ENCODE measurements around the gene EYS. TPM values are rescaled to one million over a fixed set of nuclear protein-coding genes. Genes with fewer than 3 reads are reported as not detected.

The EYS gene
- total and polyA plus RNA-seq, 2 experiments from 2014 or later, result 0.04 TPM; not detected in 1

DNA sequence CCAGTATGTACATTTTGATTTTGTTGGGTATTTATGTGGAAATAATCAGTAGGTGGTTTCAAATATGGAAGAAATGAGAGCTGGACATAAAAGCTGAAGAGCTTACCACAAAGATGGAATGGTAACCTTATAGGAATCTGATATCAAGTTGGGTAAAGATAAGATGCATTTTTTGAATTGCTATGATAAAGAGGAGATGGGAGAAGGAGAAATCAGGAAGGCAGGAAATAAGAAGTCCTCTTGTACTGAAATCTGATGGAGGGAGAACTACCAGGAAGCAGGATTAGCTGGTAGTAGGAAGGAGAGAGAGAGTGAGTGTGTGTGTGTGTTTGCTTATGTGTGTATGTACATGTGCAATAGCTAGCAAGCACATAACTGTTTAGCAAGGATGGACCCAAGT, 1603.0 kb downstream of the EYS start:
- H3K4me2 ChIP-seq (ENCODE audit: unreplicated experiment), result no peak overlapping the region

DNA sequence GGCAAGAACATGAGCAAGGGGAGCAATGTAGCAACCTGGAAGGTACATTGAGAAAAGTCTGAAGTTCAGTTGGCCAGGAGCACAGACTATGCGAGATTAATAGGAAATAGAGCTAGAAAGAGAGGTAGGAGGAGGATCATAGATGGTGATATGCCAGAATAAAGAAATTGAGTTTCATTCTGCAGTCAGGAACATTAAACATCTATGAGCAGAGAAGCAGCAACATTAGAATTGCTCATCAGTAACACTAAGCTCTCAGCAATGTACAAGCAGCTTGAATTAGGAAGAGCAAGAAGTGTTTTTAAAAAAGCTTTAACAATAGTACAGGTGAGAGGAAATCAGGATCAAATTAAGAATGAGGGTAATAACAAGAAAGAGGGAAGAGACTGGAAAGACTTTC, 1603.5 kb downstream of the EYS start:
- WGBS, 2 experiments (ENCODE audit: low coverage in 1 of 2, low lambda C conversion rate in 2 of 2, missing lambda C conversion rate in 2 of 2), result 16 to 26% methylated on average over 1 of the region's 1 CpG
- Histone ChIP-seq H4K20me1 (ENCODE audit: insufficient read depth) (no peaks in the 10 kb centered on the region), H3K36me3 (ENCODE audit: low read depth) (no peaks in the 10 kb centered on the region), H3K79me2 (ENCODE audit: insufficient read depth) (no peaks in the 10 kb centered on the region), H3K4me2 (ENCODE audit: unreplicated experiment) (no peak overlapping the region), H2AFZ (no peak overlapping the region), H3K4me3 (no peak overlapping the region), H3K27me3 (replicated peaks; ENCODE audit: insufficient read depth) (no peaks in the 10 kb centered on the region), H3K9me2 (ENCODE audit: insufficient read depth) (no peaks in the 10 kb centered on the region), H3K9ac (no peak overlapping the region), H3K4me1 (ENCODE audit: insufficient read depth) (no peaks in the 10 kb centered on the region), H3F3A (ENCODE audit: insufficient read depth) (no peaks in the 10 kb centered on the region), H3K9me3 (ENCODE audit: low read depth) (no peaks in the 10 kb centered on the region), H3K27ac (no peak overlapping the region)
- no peak for DNase-seq
- in situ Hi-C loops (cut with MboI), result no loop called here
- no peak for TF ChIP-seq EZH2phosphoT487 (IDR thresholded peaks at IDR 0.05; ENCODE audit: insufficient read depth, low read depth)
- TF ChIP-seq EZH2 (IDR thresholded peaks at IDR 0.05; ENCODE audit: insufficient read depth, poor library complexity, severe bottlenecking), result no peak

More for the DNA sequence above, 1603.0 kb downstream of the EYS start:
- Histone ChIP-seq H2AFZ (no peak overlapping the region), H3K27ac (no peak overlapping the region), H3K4me3 (no peak overlapping the region), H3K36me3 (ENCODE audit: low read depth) (no peaks in the 10 kb centered on the region), H3K9ac (no peak overlapping the region), H4K20me1 (ENCODE audit: insufficient read depth) (no peaks in the 10 kb centered on the region), H3F3A (ENCODE audit: insufficient read depth) (no peaks in the 10 kb centered on the region), H3K9me3 (ENCODE audit: low read depth) (no peaks in the 10 kb centered on the region), H3K9me2 (ENCODE audit: insufficient read depth) (no peaks in the 10 kb centered on the region), H3K79me2 (ENCODE audit: insufficient read depth) (no peaks in the 10 kb centered on the region), H3K4me1 (ENCODE audit: insufficient read depth) (no peaks in the 10 kb centered on the region), H3K27me3 (replicated peaks; ENCODE audit: insufficient read depth) (no peaks in the 10 kb centered on the region)
- no peak for DNase-seq
- no peak for TF ChIP-seq EZH2phosphoT487 (IDR thresholded peaks at IDR 0.05; ENCODE audit: insufficient read depth, low read depth)
- no peak for TF ChIP-seq EZH2 (IDR thresholded peaks at IDR 0.05; ENCODE audit: insufficient read depth, poor library complexity, severe bottlenecking)
- in situ Hi-C loops (cut with MboI), result no loop called here

DNA sequence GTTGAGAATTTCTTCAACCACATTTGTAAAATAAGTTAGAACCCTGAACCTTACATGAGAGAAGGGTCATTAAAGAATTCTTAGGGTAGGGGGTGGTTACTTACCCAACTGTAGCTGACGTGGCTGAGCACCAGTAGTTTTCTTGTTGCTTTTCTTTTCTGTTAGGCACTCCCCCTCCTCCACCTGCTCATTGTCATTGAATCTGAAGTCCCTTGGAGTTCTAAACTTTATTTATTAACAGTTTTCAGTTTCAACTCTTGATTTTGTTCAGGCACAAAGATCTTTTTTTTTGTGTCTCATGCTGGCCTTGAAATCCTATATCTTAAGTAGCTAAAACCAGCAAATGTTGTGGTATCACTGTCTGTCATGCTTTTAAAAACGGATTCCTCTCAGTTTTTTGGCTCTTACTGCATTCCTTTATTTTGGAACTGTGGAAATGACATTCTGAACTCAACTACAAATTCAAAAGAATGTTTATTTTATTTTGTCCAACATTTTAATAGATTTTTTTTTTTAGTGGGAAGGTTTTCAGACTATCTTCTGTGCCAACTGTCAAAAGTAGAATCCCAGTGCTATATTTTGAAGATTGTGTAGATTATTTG, 1606.2 kb downstream of the EYS start:
- whole genome bisulfite sequencing, 2 experiments (ENCODE audit: low coverage in 1 of 2, low lambda C conversion rate in 2 of 2, missing lambda C conversion rate in 2 of 2), result 9 to 11% methylated on average over 2 of the region's 2 CpGs
- H3K4me3 ChIP-seq, result no peak overlapping the region
- H3K9ac ChIP-seq, result no peak overlapping the region
- H3K4me2 ChIP-seq (ENCODE audit: unreplicated experiment), result no peak overlapping the region
- H3K27me3 ChIP-seq (replicated peaks; ENCODE audit: insufficient read depth), result no peaks in the 10 kb centered on the region
- no peaks in the 10 kb centered on the region for H3K36me3 ChIP-seq (ENCODE audit: low read depth)
- H4K20me1 ChIP-seq (ENCODE audit: insufficient read depth), result no peaks in the 10 kb centered on the region
- H3F3A ChIP-seq (ENCODE audit: insufficient read depth), result no peaks in the 10 kb centered on the region
- no peak for DNase-seq
- in situ Hi-C loops (cut with MboI), result no loop called here
- H2AFZ ChIP-seq, result no peak overlapping the region
- H3K9me3 ChIP-seq (ENCODE audit: low read depth), result no peaks in the 10 kb centered on the region
- no peak for TF ChIP-seq EZH2 (IDR thresholded peaks at IDR 0.05; ENCODE audit: insufficient read depth, poor library complexity, severe bottlenecking)
- TF ChIP-seq EZH2phosphoT487 (IDR thresholded peaks at IDR 0.05; ENCODE audit: insufficient read depth, low read depth), result no peak
- no peaks in the 10 kb centered on the region for H3K4me1 ChIP-seq (ENCODE audit: insufficient read depth)
- no peak overlapping the region for H3K27ac ChIP-seq
- no peaks in the 10 kb centered on the region for H3K9me2 ChIP-seq (ENCODE audit: insufficient read depth)
- H3K79me2 ChIP-seq (ENCODE audit: insufficient read depth), result no peaks in the 10 kb centered on the region

DNA sequence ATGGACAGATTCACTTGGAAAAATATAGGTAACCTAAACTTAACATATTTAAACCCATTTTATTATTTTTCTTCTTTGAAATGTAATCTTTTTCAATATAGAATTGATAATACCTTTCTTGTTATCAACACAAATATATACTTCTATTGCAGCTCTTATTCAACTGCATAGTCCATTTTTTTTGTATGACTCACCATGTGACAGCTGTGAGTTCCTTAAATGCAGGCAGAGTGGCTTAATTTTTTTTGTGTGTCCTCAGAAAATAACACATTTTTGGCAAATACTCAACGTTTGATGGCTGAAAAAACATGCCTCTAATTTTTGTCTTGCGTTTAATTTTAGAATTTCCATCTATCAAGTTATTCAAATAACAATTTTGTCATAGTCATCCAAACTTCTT, 1616.7 kb downstream of the EYS start:
- Histone ChIP-seq H3K9ac (no peak overlapping the region), H3K4me3 (no peak overlapping the region), H3K79me2 (ENCODE audit: insufficient read depth) (no peaks in the 10 kb centered on the region), H3K9me3 (ENCODE audit: low read depth) (no peaks in the 10 kb centered on the region), H3K36me3 (ENCODE audit: low read depth) (no peaks in the 10 kb centered on the region), H3K27me3 (replicated peaks; ENCODE audit: insufficient read depth) (no peaks in the 10 kb centered on the region), H3F3A (ENCODE audit: insufficient read depth) (no peaks in the 10 kb centered on the region), H3K4me2 (ENCODE audit: unreplicated experiment) (no peak overlapping the region), H4K20me1 (ENCODE audit: insufficient read depth) (no peaks in the 10 kb centered on the region), H3K4me1 (ENCODE audit: insufficient read depth) (no peaks in the 10 kb centered on the region), H3K9me2 (ENCODE audit: insufficient read depth) (no peaks in the 10 kb centered on the region), H2AFZ (no peak overlapping the region), H3K27ac (no peak overlapping the region)
- in situ Hi-C loops (cut with MboI), result no loop called here
- 34 to 35% methylated on average over 2 of the region's 2 CpGs for WGBS, 2 experiments (ENCODE audit: low coverage in 1 of 2, low lambda C conversion rate in 2 of 2, missing lambda C conversion rate in 2 of 2)
- DNase-seq, result no peak
- TF ChIP-seq EZH2phosphoT487 (IDR thresholded peaks at IDR 0.05; ENCODE audit: insufficient read depth, low read depth), result no peak
- no peak for TF ChIP-seq EZH2 (IDR thresholded peaks at IDR 0.05; ENCODE audit: insufficient read depth, poor library complexity, severe bottlenecking)

DNA sequence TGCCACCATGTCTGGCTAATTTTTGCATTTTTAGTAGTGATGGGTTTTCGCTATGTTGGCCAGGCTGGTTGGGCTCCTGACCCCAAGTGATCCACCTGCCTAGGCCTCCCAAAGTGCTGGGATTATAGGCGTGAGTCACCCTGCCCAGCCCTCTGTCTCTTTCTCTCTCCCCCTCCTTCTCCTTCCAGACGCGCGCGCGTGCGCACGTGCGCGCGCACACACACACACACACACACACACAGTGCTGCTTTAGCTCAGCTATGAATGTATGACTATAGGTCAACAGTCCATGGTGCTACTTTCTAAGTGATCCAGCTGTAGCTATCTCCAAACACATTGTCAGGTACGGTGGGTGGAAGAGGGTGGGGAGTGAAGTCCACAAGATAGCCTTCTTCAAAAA, 1621.9 kb downstream of the EYS start:
- Histone ChIP-seq H2AFZ (no peak overlapping the region), H3K4me2 (ENCODE audit: unreplicated experiment) (no peak overlapping the region), H3K36me3 (ENCODE audit: low read depth) (no peaks in the 10 kb centered on the region), H3K27ac (no peak overlapping the region), H3K79me2 (ENCODE audit: insufficient read depth) (no peaks in the 10 kb centered on the region), H3K9me2 (ENCODE audit: insufficient read depth) (no peaks in the 10 kb centered on the region), H3K4me3 (no peak overlapping the region), H4K20me1 (ENCODE audit: insufficient read depth) (no peaks in the 10 kb centered on the region), H3K27me3 (replicated peaks; ENCODE audit: insufficient read depth) (no peaks in the 10 kb centered on the region), H3K9me3 (ENCODE audit: low read depth) (no peaks in the 10 kb centered on the region), H3K4me1 (ENCODE audit: insufficient read depth) (no peaks in the 10 kb centered on the region), H3F3A (ENCODE audit: insufficient read depth) (no peaks in the 10 kb centered on the region), H3K9ac (no peak overlapping the region)
- in situ Hi-C loops (cut with MboI), result no loop called here
- no peak for DNase-seq
- TF ChIP-seq EZH2phosphoT487 (IDR thresholded peaks at IDR 0.05; ENCODE audit: insufficient read depth, low read depth) (no peak), EZH2 (IDR thresholded peaks at IDR 0.05; ENCODE audit: insufficient read depth, poor library complexity, severe bottlenecking) (no peak)
- WGBS, 2 experiments (ENCODE audit: low coverage in 1 of 2, low lambda C conversion rate in 2 of 2, missing lambda C conversion rate in 2 of 2), result 86 to 89% methylated on average over 13 of the region's 13 CpGs

Measured in GM23248 (cell line).